Measurements from ENCODE around the gene PSMD9. TPM values are rescaled to one million over a fixed set of nuclear protein-coding genes. Genes with fewer than 3 reads are reported as not detected.

PSMD9 gene
- total and polyA plus RNA-seq, 4 donors: 39.0 to 57.6 (median 51.2) TPM

DNA sequence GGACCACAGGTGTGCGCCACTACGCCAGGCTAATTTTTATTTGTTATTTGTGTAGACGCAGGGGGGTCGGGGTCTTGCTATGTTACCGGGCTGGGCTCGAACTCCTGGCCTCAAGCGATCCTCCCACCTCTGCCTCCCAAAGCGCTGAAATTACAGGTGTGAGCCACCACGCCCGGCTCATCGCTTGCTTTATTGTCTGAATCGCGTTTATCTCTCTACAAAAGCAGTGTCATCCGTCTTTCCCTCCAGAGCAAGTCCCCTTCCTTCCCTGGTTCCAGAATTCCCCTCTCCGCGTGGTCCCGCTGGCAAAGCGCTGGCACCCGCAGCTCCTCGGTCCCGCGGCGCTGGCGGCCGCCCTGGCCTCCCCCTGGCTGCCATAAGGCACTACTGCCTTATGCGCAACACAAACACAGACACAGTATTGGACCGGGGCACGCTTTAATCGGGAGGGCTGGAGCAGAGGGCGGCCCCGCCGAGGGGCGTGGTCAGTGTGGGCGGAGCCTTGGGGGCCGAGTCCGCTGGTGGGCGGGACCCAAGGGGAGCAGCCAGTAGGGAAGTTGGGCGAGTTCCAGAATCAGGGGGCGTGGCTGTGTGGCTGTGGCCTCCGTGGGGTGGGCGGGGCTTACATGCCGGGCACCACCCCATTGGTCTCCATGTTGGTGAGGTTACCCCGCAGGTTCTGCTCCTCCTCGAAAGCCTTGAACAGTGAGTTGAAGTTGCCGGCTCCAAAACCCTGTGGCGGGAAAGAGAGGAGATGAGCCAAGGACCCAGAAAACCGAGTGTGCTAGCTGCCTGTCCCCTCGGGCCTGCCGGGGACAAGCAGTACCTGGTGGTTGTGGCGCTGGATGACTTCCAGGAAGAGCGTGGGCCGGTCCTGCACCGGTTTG, 49.2 kb upstream of the PSMD9 start:
- peak overlapping the region; percentile 5 to 35 for H3K27ac ChIP-seq (ENCODE audit: low read depth in 1 of 2, low read length in 2 of 2)
- WGBS: 39% methylated on average over 53 of the region's 53 CpGs
- TF ChIP-seq EGR1 (IDR thresholded peaks at IDR 0.05; ENCODE audit: low read depth in 2 of 2) (no peak), GABPA (IDR thresholded peaks at IDR 0.05 in 1 of 2, conservative IDR thresholded peaks at IDR 0.05 in 1 of 2) (no peak), FOXA1 (IDR thresholded peaks at IDR 0.05) (no peak), NR2F2 (IDR thresholded peaks at IDR 0.05) (no peak), SP1 (IDR thresholded peaks at IDR 0.05) (peak; percentile 68), HNF4G (IDR thresholded peaks at IDR 0.05) (no peak), RAD21 (IDR thresholded peaks at IDR 0.05) (peak in 1 of 2 donors; percentile 37), TAF1 (conservative IDR thresholded peaks at IDR 0.05) (no peak), JUND (IDR thresholded peaks at IDR 0.05) (no peak), HNF4A (conservative IDR thresholded peaks at IDR 0.05) (no peak), FOXA2 (IDR thresholded peaks at IDR 0.05) (no peak), YY1 (IDR thresholded peaks at IDR 0.05) (peak; percentile 73), RXRA (IDR thresholded peaks at IDR 0.05) (no peak)
- TF ChIP-seq, protein P1, sequence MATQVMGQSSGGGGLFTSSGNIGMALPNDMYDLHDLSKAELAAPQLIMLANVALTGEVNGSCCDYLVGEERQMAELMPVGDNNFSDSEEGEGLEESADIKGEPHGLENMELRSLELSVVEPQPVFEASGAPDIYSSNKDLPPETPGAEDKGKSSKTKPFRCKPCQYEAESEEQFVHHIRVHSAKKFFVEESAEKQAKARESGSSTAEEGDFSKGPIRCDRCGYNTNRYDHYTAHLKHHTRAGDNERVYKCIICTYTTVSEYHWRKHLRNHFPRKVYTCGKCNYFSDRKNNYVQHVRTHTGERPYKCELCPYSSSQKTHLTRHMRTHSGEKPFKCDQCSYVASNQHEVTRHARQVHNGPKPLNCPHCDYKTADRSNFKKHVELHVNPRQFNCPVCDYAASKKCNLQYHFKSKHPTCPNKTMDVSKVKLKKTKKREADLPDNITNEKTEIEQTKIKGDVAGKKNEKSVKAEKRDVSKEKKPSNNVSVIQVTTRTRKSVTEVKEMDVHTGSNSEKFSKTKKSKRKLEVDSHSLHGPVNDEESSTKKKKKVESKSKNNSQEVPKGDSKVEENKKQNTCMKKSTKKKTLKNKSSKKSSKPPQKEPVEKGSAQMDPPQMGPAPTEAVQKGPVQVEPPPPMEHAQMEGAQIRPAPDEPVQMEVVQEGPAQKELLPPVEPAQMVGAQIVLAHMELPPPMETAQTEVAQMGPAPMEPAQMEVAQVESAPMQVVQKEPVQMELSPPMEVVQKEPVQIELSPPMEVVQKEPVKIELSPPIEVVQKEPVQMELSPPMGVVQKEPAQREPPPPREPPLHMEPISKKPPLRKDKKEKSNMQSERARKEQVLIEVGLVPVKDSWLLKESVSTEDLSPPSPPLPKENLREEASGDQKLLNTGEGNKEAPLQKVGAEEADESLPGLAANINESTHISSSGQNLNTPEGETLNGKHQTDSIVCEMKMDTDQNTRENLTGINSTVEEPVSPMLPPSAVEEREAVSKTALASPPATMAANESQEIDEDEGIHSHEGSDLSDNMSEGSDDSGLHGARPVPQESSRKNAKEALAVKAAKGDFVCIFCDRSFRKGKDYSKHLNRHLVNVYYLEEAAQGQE (IDR thresholded peaks at IDR 0.05): no peak
- TF ChIP-seq, protein P2, sequence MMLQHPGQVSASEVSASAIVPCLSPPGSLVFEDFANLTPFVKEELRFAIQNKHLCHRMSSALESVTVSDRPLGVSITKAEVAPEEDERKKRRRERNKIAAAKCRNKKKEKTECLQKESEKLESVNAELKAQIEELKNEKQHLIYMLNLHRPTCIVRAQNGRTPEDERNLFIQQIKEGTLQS (IDR thresholded peaks at IDR 0.05): no peak
- TF ChIP-seq, protein P3, sequence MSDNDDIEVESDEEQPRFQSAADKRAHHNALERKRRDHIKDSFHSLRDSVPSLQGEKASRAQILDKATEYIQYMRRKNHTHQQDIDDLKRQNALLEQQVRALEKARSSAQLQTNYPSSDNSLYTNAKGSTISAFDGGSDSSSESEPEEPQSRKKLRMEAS (IDR thresholded peaks at IDR 0.05): peak; percentile 15
- TF ChIP-seq, protein P4, sequence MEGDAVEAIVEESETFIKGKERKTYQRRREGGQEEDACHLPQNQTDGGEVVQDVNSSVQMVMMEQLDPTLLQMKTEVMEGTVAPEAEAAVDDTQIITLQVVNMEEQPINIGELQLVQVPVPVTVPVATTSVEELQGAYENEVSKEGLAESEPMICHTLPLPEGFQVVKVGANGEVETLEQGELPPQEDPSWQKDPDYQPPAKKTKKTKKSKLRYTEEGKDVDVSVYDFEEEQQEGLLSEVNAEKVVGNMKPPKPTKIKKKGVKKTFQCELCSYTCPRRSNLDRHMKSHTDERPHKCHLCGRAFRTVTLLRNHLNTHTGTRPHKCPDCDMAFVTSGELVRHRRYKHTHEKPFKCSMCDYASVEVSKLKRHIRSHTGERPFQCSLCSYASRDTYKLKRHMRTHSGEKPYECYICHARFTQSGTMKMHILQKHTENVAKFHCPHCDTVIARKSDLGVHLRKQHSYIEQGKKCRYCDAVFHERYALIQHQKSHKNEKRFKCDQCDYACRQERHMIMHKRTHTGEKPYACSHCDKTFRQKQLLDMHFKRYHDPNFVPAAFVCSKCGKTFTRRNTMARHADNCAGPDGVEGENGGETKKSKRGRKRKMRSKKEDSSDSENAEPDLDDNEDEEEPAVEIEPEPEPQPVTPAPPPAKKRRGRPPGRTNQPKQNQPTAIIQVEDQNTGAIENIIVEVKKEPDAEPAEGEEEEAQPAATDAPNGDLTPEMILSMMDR (IDR thresholded peaks at IDR 0.05; ENCODE audit: low read depth, low read length, missing input control): peak; percentile 22
- TF ChIP-seq, protein P5, sequence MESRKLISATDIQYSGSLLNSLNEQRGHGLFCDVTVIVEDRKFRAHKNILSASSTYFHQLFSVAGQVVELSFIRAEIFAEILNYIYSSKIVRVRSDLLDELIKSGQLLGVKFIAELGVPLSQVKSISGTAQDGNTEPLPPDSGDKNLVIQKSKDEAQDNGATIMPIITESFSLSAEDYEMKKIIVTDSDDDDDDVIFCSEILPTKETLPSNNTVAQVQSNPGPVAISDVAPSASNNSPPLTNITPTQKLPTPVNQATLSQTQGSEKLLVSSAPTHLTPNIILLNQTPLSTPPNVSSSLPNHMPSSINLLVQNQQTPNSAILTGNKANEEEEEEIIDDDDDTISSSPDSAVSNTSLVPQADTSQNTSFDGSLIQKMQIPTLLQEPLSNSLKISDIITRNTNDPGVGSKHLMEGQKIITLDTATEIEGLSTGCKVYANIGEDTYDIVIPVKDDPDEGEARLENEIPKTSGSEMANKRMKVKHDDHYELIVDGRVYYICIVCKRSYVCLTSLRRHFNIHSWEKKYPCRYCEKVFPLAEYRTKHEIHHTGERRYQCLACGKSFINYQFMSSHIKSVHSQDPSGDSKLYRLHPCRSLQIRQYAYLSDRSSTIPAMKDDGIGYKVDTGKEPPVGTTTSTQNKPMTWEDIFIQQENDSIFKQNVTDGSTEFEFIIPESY (IDR thresholded peaks at IDR 0.05): no peak
- H3K9me3 ChIP-seq (ENCODE audit: control insufficient read depth in 4 of 4, low read length in 3 of 4): no peaks in the 10 kb centered on the region
- H3K36me3 ChIP-seq (ENCODE audit: control insufficient read depth in 4 of 4, insufficient read depth in 3 of 4, low read depth in 1 of 4, low read length in 3 of 4): peaks cover 12 to 41% (median 31%) of the 10 kb centered on the region in 4 donors
- peak; percentile 100 for DNase-seq (ENCODE audit: low spot score)
- H3K9ac ChIP-seq (ENCODE audit: low read depth in 1 of 2, low read length in 2 of 2): peak overlapping the region in 1 of 2 donors; percentile 16
- no peaks in the 10 kb centered on the region for H3K27me3 ChIP-seq (ENCODE audit: control insufficient read depth in 4 of 4, insufficient read depth in 4 of 4, low read length in 3 of 4)
- peak overlapping the region; percentile 49 to 66 (median 51) for H3K4me3 ChIP-seq (ENCODE audit: low read depth in 1 of 3, low read length in 3 of 3)
- peaks cover 0 to 4% (median 1%) of the 10 kb centered on the region in 4 donors for H3K4me1 ChIP-seq (ENCODE audit: control insufficient read depth in 4 of 4, insufficient read depth in 4 of 4, low read length in 3 of 4)
